Bronchial epithelial cell (primary cell): ENCODE measurements around the gene PPP1CC. TPM values are rescaled to one million over a fixed set of nuclear protein-coding genes. Genes with fewer than 3 reads are reported as not detected.
A peak's percentile ranks its signal among the peaks of the same experiment; 100 is the strongest.

Experiments
- DNase-seq: peaks from one replicate; pipeline ENCODE4 v3.0.0-alpha.2; 2010; ENCODE audit warnings: low read depth
- FAIRE-seq: peaks from 2 replicates; lab custom pipeline; 2011; peaks lifted over from hg19 to GRCh38; lab: Jason Lieb, UNC
- H3K27me3 ChIP-seq: 2 replicates; pipeline ENCODE4 v1.5.1; 2011; ENCODE audit warnings: low read length; ENCODE audit not compliant: control insufficient read depth, insufficient read depth
- H3K36me3 ChIP-seq: 2 replicates; pipeline ENCODE4 v1.5.1; 2011; ENCODE audit warnings: low read length; ENCODE audit not compliant: control insufficient read depth, insufficient read depth
- H3K4me3 ChIP-seq: 2 replicates; pipeline ENCODE4 v1.5.1; 2011; ENCODE audit warnings: mild to moderate bottlenecking, low read depth, low read length, control low read depth
- CTCF ChIP-seq: IDR thresholded peaks from 2 replicates; pipeline ENCODE4 v1.5.1; 2011; ENCODE audit warnings: mild to moderate bottlenecking, moderate library complexity, low read length, control low read depth, inconsistent platforms; ENCODE audit not compliant: insufficient read depth, severe bottlenecking
- total RNA-seq: library from RNA; depleted of rRNA; stranded (reverse); fragments of >200 nt; gene quantifications from 2 replicates; pipeline ENCODE4 v1.2.1, GENCODE V29; 2014

PPP1CC gene
- total RNA-seq, 1 donor from 2014 or later: 86.6 TPM

DNA sequence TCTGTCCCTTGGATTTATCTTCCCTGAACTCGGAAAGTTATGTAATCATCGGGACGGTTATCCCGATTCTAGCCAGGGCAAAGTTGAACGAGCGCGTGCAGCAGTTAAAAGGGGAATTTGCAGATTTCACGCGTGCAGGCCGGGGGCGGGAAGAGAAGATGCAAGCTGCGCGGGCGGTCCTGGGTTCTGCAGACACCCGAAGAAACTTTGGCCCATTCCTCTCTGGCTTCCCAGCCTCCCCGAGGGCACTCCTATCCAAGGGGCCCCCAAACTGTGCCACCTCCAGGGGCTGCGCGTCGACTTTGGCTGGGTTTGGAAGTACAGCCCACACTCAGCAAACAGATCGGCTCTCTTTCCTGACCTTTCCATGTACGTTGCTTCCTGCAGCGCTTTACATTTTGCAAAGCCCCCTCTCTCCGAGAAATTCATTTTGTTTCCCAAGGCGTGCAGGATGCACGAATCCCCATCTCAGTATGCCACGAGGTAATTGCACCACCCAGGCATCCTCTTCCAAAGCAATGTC is 941 bp upstream of the PPP1CC start:
- Histone ChIP-seq H3K36me3 (no peaks in the 10 kb centered on the region), H3K27me3 (no peaks in the 10 kb centered on the region), H3K4me3 (no peak overlapping the region)
- FAIRE-seq (no peak), DNase-seq (no peak)
- TF ChIP-seq CTCF: no peak

DNA sequence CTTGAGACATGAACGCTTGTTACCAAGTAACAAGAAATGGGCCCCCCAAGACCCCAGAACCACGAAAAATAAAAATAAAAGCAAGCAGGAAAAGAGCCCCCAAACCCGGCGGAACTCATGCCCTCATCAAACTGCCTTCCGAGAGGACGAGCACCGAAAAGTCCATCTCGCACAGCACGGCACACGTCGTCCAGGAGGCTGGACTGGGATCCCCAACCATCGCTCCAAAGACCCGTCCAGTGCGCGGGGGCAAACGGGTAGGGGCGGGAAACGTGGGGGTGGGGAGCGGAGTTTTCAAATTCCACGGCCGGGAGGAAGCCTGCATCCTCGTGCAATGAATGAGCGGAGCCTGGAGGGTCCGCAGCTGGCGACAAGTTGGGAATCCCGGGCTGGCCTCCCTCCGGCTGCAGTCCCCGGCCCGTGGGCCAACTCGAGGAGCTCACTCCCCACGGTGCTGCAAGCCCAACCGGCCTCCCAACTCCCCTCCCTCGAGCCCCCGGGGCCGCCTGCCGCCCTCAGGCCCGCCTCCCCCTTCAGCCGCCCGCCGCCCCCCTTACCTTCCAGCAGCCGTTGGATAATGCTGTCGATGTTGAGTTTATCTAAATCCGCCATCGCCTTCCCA is 484 bp downstream of the PPP1CC start:
- Histone ChIP-seq H3K36me3 (no peaks in the 10 kb centered on the region), H3K27me3 (no peaks in the 10 kb centered on the region), H3K4me3 (peak overlapping the region; percentile 59)
- no peak for DNase-seq
- FAIRE-seq: no peak
- TF ChIP-seq CTCF: no peak

- Histone ChIP-seq H3K27me3 (no peaks in the 10 kb centered on the region), H3K4me3 (peak overlapping the region; percentile 59), H3K36me3 (no peaks in the 10 kb centered on the region)
- FAIRE-seq (no peak), DNase-seq (peak; percentile 43)
- TF ChIP-seq CTCF: no peak
These were observed 1.2 kb downstream of the PPP1CC start for GRCh38 chr12:110741341-110742095.

DNA sequence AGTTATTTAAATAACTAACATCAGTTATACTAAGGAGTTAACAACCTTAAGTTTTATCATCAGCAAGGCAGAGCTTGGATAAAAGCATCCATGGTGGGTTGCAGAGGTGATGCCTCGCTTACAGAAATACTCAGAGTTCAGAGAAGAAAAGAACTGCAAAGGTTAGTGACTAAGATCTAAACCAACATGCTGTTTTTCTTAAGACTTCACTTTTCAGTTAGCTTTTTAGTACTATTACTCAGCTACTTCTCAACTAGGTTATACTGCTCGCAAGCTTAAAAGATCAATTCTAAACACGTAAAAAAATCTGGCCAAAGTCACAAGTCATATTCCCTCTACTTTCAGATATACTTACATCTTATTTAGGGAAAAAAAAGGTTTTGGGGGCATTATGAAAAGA is 2.8 kb downstream of the PPP1CC start:
- Histone ChIP-seq H3K27me3 (no peaks in the 10 kb centered on the region), H3K4me3 (no peak overlapping the region), H3K36me3 (no peaks in the 10 kb centered on the region)
- no peak for TF ChIP-seq CTCF
- no peak for FAIRE-seq
- DNase-seq: no peak

GRCh38 chr12:110739488-110739887 is 3.2 kb downstream of the PPP1CC start:
- no peak for TF ChIP-seq CTCF
- Histone ChIP-seq H3K4me3 (no peak overlapping the region), H3K36me3 (peaks cover under 1% of the 10 kb centered on the region), H3K27me3 (no peaks in the 10 kb centered on the region)
- DNase-seq (no peak), FAIRE-seq (no peak)
